Neural cell (in vitro differentiated cells): ENCODE data around the gene NDEL1. TPM values are rescaled to one million over a fixed set of nuclear protein-coding genes. Genes with fewer than 3 reads are reported as not detected.

ENCODE experiments used
- H2AFZ ChIP-seq: fragments of 200-600, 300-800 bp; sonication (generic), shearing (Covaris generic); 2 replicates; pipeline ENCODE4 v1.6.0; 2014; ENCODE audit warnings: low read depth, mild to moderate bottlenecking, antibody characterized with exemption, low read length, moderate library complexity
- H3F3A ChIP-seq: fragments of 200-600 bp; shearing (Covaris generic); 2 replicates; pipeline ENCODE4 v1.6.1; 2016; ENCODE audit warnings: mild to moderate bottlenecking, moderate library complexity, mixed read lengths, antibody characterized with exemption, low read length; ENCODE audit not compliant: insufficient read depth, poor library complexity, severe bottlenecking
- H3K27ac ChIP-seq: fragments of 200-600, 300-800 bp; sonication (generic), shearing (Covaris generic); 2 replicates; pipeline ENCODE4 v1.5.1; 2014; ENCODE audit warnings: mild to moderate bottlenecking, low read length, moderate library complexity
- H3K27me3 ChIP-seq: fragments of 300-800, 200-600 bp; sonication (generic), shearing (Covaris generic); 2 replicates; pipeline ENCODE4 v1.6.0; 2014; ENCODE audit warnings: mild to moderate bottlenecking, low read depth, low read length, moderate library complexity; ENCODE audit not compliant: insufficient read depth
- H3K36me3 ChIP-seq: fragments of 300-800, 200-600 bp; sonication (generic), shearing (Covaris generic); 2 replicates; pipeline ENCODE4 v1.5.1; 2014; ENCODE audit warnings: mild to moderate bottlenecking, antibody characterized with exemption, low read length, moderate library complexity; ENCODE audit not compliant: insufficient read depth
- H3K4me2 ChIP-seq: fragments of 300-800, 200-600 bp; sonication (generic), shearing (Covaris generic); 2 replicates; pipeline ENCODE4 v1.6.0; 2014; ENCODE audit warnings: mild to moderate bottlenecking, low read length
- H3K4me3 ChIP-seq: fragments of 300-800, 200-600 bp; sonication (generic), shearing (Covaris generic); 2 replicates; pipeline ENCODE4 v1.5.1; 2014; ENCODE audit warnings: mild to moderate bottlenecking, low read length, moderate library complexity
- H3K79me2 ChIP-seq: fragments of 200-600 bp; shearing (Covaris generic); replicated peaks from 2 replicates; pipeline ENCODE4 v1.6.0; 2014; ENCODE audit warnings: mild to moderate bottlenecking, low read length, moderate library complexity; ENCODE audit not compliant: insufficient read depth
- H3K9ac ChIP-seq: fragments of 300-800, 200-600 bp; sonication (generic), shearing (Covaris generic); 2 replicates; pipeline ENCODE4 v1.6.1; 2016; ENCODE audit warnings: mild to moderate bottlenecking, low read length, mixed read lengths
- H3K9me2 ChIP-seq: fragments of 200-600 bp; shearing (Covaris generic); 2 replicates; pipeline ENCODE4 v1.6.1; 2016; ENCODE audit warnings: mild to moderate bottlenecking, low read length, mixed read lengths; ENCODE audit not compliant: insufficient read depth
- H3K9me3 ChIP-seq: fragments of 200-600, 300-800 bp; sonication (generic), shearing (Covaris generic); 2 replicates; pipeline ENCODE4 v1.6.1; 2016; ENCODE audit warnings: mild to moderate bottlenecking, mixed run types, low read length, moderate library complexity, mixed read lengths
- H4K20me1 ChIP-seq: fragments of 200-600 bp; shearing (Covaris generic); 2 replicates; pipeline ENCODE4 v1.6.1; 2016; ENCODE audit warnings: mild to moderate bottlenecking, mixed run types; ENCODE audit not compliant: insufficient read depth
- CTCF ChIP-seq: fragments of 450-650 bp; IDR thresholded peaks from 2 replicates; pipeline ENCODE4 v1.5.1; 2014; ENCODE audit warnings: antibody characterized with exemption, mild to moderate bottlenecking, moderate library complexity; ENCODE audit not compliant: poor library complexity, severe bottlenecking
- EP300 ChIP-seq: fragments of 450-650 bp; conservative IDR thresholded peaks from 2 replicates; pipeline ENCODE4 v1.6.1; 2014; ENCODE audit warnings: antibody characterized with exemption, mild to moderate bottlenecking, moderate library complexity; ENCODE audit not compliant: poor library complexity, severe bottlenecking
- EZH2 ChIP-seq: fragments of 200-600, 300-800 bp; shearing (Covaris generic), sonication (generic); IDR thresholded peaks from 2 replicates; pipeline ENCODE4 v1.6.1; 2014; ENCODE audit warnings: antibody characterized with exemption, low read length, borderline replicate concordance, mild to moderate bottlenecking; ENCODE audit not compliant: insufficient read depth, poor library complexity, severe bottlenecking
- MXI1 ChIP-seq: fragments of 450-650 bp; conservative IDR thresholded peaks from 2 replicates; pipeline ENCODE4 v1.6.1; 2014; ENCODE audit warnings: antibody characterized with exemption, mild to moderate bottlenecking; ENCODE audit not compliant: poor library complexity, severe bottlenecking
- POLR2AphosphoS5 ChIP-seq: IDR thresholded peaks from 2 replicates; pipeline ENCODE4 v1.6.1; 2012
- RAD21 ChIP-seq: fragments of 450-650 bp; conservative IDR thresholded peaks from 2 replicates; pipeline ENCODE4 v1.6.1; 2014; ENCODE audit warnings: antibody characterized with exemption, mild to moderate bottlenecking, moderate library complexity
- SMC3 ChIP-seq: fragments of 450-650 bp; conservative IDR thresholded peaks from 2 replicates; pipeline ENCODE4 v1.6.1; 2014; ENCODE audit warnings: antibody characterized with exemption, mild to moderate bottlenecking, moderate library complexity; ENCODE audit not compliant: poor library complexity
- TAF1 ChIP-seq: IDR thresholded peaks from 2 replicates; pipeline ENCODE4 v1.6.1; 2012; ENCODE audit warnings: low read depth
- polyA plus RNA-seq: library from polyadenylated mRNA; depleted of rRNA; stranded (reverse); fragments of >200 nt; gene quantifications from 2 replicates; pipeline ENCODE4 v1.2.3, GENCODE V29; 2014
- TF ChIP-seq, protein P1 (sequence below): IDR thresholded peaks from 2 replicates; pipeline ENCODE4 v1.6.1; 2012; ENCODE audit warnings: borderline replicate concordance

NDEL1 gene
- polyA plus RNA-seq, 1 donor from 2014 or later, result 25.7 TPM

DNA sequence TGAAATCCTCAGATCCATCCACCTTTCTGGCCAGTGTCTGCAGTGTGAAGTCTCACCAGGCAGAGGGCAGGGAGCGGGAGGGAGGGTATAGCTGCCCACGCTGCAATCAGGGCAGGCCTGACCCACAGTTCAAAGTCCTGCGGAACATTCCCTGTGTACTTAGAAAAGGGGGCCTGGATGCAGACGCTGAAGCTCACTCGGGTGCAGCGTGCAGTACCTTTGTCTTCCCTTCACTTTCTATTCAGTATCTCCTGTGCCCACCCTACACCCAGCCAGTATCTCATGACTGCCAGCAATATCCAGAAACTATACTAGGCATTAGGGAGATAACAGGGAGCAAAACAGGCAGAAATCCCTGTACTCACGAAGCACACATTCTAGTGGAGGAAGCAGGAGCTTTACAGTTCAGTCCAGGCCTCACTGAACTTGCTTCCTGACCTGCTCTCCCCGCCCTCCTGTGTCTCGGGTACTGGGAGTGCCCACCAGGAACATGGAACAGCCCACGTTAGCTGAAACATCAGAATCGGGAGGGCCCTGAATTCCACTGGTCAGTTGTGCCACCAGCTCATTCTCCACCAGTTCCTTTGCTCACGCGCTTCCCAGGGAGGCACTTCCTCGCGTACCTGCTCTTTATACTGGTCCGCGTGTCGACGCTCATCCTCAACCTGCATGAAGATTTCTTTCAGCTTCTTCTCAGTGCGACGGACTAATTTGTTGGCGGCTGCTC is 42.2 kb downstream of the NDEL1 start:
- Histone ChIP-seq H3K9me2 (no peaks in the 10 kb centered on the region), H3K9ac (no peak overlapping the region), H3K79me2 (no peaks in the 10 kb centered on the region), H3K36me3 (peaks cover 19% of the 10 kb centered on the region), H3K27ac (no peak overlapping the region), H3K9me3 (no peaks in the 10 kb centered on the region), H2AFZ (no peak overlapping the region), H3K27me3 (no peaks in the 10 kb centered on the region), H3F3A (no peaks in the 10 kb centered on the region), H4K20me1 (no peaks in the 10 kb centered on the region), H3K4me2 (no peak overlapping the region), H3K4me3 (no peak overlapping the region)
- TF ChIP-seq, protein P1, sequence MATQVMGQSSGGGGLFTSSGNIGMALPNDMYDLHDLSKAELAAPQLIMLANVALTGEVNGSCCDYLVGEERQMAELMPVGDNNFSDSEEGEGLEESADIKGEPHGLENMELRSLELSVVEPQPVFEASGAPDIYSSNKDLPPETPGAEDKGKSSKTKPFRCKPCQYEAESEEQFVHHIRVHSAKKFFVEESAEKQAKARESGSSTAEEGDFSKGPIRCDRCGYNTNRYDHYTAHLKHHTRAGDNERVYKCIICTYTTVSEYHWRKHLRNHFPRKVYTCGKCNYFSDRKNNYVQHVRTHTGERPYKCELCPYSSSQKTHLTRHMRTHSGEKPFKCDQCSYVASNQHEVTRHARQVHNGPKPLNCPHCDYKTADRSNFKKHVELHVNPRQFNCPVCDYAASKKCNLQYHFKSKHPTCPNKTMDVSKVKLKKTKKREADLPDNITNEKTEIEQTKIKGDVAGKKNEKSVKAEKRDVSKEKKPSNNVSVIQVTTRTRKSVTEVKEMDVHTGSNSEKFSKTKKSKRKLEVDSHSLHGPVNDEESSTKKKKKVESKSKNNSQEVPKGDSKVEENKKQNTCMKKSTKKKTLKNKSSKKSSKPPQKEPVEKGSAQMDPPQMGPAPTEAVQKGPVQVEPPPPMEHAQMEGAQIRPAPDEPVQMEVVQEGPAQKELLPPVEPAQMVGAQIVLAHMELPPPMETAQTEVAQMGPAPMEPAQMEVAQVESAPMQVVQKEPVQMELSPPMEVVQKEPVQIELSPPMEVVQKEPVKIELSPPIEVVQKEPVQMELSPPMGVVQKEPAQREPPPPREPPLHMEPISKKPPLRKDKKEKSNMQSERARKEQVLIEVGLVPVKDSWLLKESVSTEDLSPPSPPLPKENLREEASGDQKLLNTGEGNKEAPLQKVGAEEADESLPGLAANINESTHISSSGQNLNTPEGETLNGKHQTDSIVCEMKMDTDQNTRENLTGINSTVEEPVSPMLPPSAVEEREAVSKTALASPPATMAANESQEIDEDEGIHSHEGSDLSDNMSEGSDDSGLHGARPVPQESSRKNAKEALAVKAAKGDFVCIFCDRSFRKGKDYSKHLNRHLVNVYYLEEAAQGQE, result no peak
- TF ChIP-seq TAF1 (no peak), EP300 (no peak), CTCF (no peak), SMC3 (no peak), MXI1 (no peak), POLR2AphosphoS5 (no peak), EZH2 (no peak), RAD21 (no peak)

DNA sequence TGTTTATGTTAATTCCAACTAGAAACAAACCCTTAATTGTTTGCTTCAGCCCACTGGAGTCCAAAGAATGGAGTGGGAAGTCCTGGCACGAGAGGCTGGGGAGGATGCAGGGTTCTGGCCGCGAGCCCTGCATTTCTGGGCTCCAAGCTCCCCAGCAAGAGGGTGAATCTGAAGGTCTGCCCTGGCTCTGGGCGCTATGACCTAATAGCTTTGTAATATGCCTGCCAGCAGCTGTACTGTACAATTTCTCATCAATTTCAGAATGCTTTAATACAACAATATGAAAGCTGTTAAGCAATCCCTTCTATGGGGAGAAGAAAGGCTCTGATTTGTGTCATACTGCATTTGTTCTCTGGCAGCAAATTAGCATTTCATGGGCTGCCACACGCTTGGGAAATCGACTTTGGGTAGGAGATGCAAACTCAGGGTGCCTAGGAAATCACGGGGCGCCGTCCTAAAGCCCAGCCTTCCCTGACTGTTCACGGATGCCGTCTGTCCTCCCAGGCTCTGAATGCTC is 43.8 kb downstream of the NDEL1 start:
- H3K4me3 ChIP-seq, result no peak overlapping the region

More for the DNA sequence above, 43.8 kb downstream of the NDEL1 start:
- no peak overlapping the region for H3K4me2 ChIP-seq
- no peak overlapping the region for H3K27ac ChIP-seq
- no peaks in the 10 kb centered on the region for H3K79me2 ChIP-seq
- TF ChIP-seq CTCF (no peak), TAF1 (no peak), EZH2 (no peak), RAD21 (no peak)
- no peaks in the 10 kb centered on the region for H3K9me2 ChIP-seq
- no peaks in the 10 kb centered on the region for H3F3A ChIP-seq
- H3K9ac ChIP-seq, result no peak overlapping the region
- H2AFZ ChIP-seq, result no peak overlapping the region
- H4K20me1 ChIP-seq, result no peaks in the 10 kb centered on the region
- no peaks in the 10 kb centered on the region for H3K9me3 ChIP-seq
- no peaks in the 10 kb centered on the region for H3K27me3 ChIP-seq
- H3K36me3 ChIP-seq, result peaks cover 28% of the 10 kb centered on the region
